GM23338 (cell line): ENCODE measurements around the gene PDLIM5. TPM values are rescaled to one million over a fixed set of nuclear protein-coding genes. Genes with fewer than 3 reads are reported as not detected.

Experiments
- ATAC-seq: fragments of 200-7000 bp; cut with Tn5 transposase; 3 replicates; pipeline ENCODE4 v1.9.1; 2020
- DNase-seq: peaks from one replicate; pipeline ENCODE4 v3.0.0-alpha.2; 2015; ENCODE audit warnings: low spot score
- H2AFZ ChIP-seq: fragments of 200-600 bp; sonication (generic); 2 replicates; pipeline ENCODE4 v1.8.0; 2016; ENCODE audit warnings: antibody characterized with exemption, mild to moderate bottlenecking, moderate library complexity
- H3F3A ChIP-seq: fragments of 200-600 bp; sonication (generic); replicated peaks from 2 replicates; pipeline ENCODE4 v1.8.0; 2017; ENCODE audit warnings: antibody characterized with exemption, mixed run types, low read depth
- H3K27ac ChIP-seq: fragments of 200-600 bp; sonication (generic); 2 replicates; pipeline ENCODE4 v1.6.1; 2016; ENCODE audit warnings: low read depth
- H3K27me3 ChIP-seq: fragments of 200-600 bp; sonication (generic); 2 replicates; pipeline ENCODE4 v1.8.0; 2016; ENCODE audit warnings: mild to moderate bottlenecking, mixed run types, moderate library complexity; ENCODE audit not compliant: insufficient read depth
- H3K36me3 ChIP-seq: fragments of 200-600 bp; sonication (generic); 2 replicates; pipeline ENCODE4 v1.8.0; 2016; ENCODE audit warnings: mild to moderate bottlenecking; ENCODE audit not compliant: insufficient read depth
- H3K4me1 ChIP-seq: fragments of 200-600 bp; sonication (generic); 2 replicates; pipeline ENCODE4 v1.8.0; 2016; ENCODE audit warnings: mild to moderate bottlenecking, moderate library complexity; ENCODE audit not compliant: insufficient read depth
- H3K4me2 ChIP-seq: fragments of 200-600 bp; sonication (generic); 2 replicates; pipeline ENCODE4 v1.7.1; 2017; ENCODE audit warnings: mixed run types
- H3K4me3 ChIP-seq: fragments of 200-600 bp; sonication (generic); 2 replicates; pipeline ENCODE4 v1.6.1; 2016; ENCODE audit warnings: mixed run types
- H3K79me2 ChIP-seq: fragments of 200-600 bp; sonication (generic); replicated peaks from 2 replicates; pipeline ENCODE4 v1.8.0; 2017; ENCODE audit warnings: mild to moderate bottlenecking; ENCODE audit not compliant: insufficient read depth
- H3K9me2 ChIP-seq: fragments of 200-600 bp; sonication (generic); 2 replicates; pipeline ENCODE4 v1.8.0; 2017; ENCODE audit not compliant: insufficient read depth
- H4K20me1 ChIP-seq: fragments of 200-600 bp; sonication (generic); replicated peaks from 2 replicates; pipeline ENCODE4 v1.8.0; 2017; ENCODE audit warnings: mild to moderate bottlenecking; ENCODE audit not compliant: insufficient read depth
- H3K27ac Mint-ChIP-seq: 2 replicates; pipeline ENCODE4 v1.8.0; 2020; ENCODE audit warnings: inconsistent platforms, mild to moderate bottlenecking, moderate library complexity, mixed read lengths
- H3K27me3 Mint-ChIP-seq: 3 replicates; pipeline ENCODE4 v1.8.0; 2022; ENCODE audit warnings: low read depth, mild to moderate bottlenecking, moderate library complexity, mixed read lengths, inconsistent platforms; ENCODE audit not compliant: insufficient read depth, poor library complexity
- H3K36me3 Mint-ChIP-seq: 3 replicates; pipeline ENCODE4 v1.8.0; 2021; ENCODE audit warnings: low read depth, mild to moderate bottlenecking, inconsistent platforms, moderate library complexity, mixed read lengths
- H3K4me1 Mint-ChIP-seq: 3 replicates; pipeline ENCODE4 v1.8.0; 2020; ENCODE audit warnings: mild to moderate bottlenecking, inconsistent platforms, mixed read lengths
- H3K4me3 Mint-ChIP-seq: 3 replicates; pipeline ENCODE4 v1.8.0; 2021; ENCODE audit warnings: moderate library complexity, mild to moderate bottlenecking, inconsistent platforms, mixed read lengths
- H3K9me3 Mint-ChIP-seq: 3 replicates; pipeline ENCODE4 v1.8.0; 2020; ENCODE audit warnings: moderate library complexity, mild to moderate bottlenecking, inconsistent platforms, mixed read lengths
- CREB1 ChIP-seq: fragments of 250-450 bp; sonication (Bioruptor Pico); IDR thresholded peaks from 2 replicates; pipeline ENCODE4 v1.5.0; 2020; ENCODE audit warnings: low read depth, mild to moderate bottlenecking, moderate library complexity
- CTCF ChIP-seq, 2 experiments: fragments of 200-600 bp in 1 of 2; sonication (generic) in 1 of 2; conservative IDR thresholded peaks; 2 replicates each; pipeline versions ENCODE4 v1.5.1 to v1.6.1; 2016 to 2017; ENCODE audit warnings: antibody characterized with exemption in 2 of 2, low read depth in 2 of 2, mild to moderate bottlenecking in 2 of 2, moderate library complexity in 1 of 2
- ETS1 ChIP-seq: IDR thresholded peaks from 2 replicates; pipeline ENCODE4 v1.6.1; 2016; ENCODE audit warnings: antibody characterized with exemption
- EZH2 ChIP-seq: fragments of 200-600 bp; sonication (generic); IDR thresholded peaks from one replicate; pipeline ENCODE4 v1.8.0; 2017; ENCODE audit warnings: antibody characterized with exemption, mild to moderate bottlenecking, low read depth; ENCODE audit not compliant: unreplicated experiment
- EZH2phosphoT487 ChIP-seq: fragments of 200-600 bp; sonication (generic); IDR thresholded peaks from one replicate; pipeline ENCODE4 v1.8.1; 2018; ENCODE audit warnings: antibody characterized with exemption; ENCODE audit not compliant: unreplicated experiment
- JUNB ChIP-seq: IDR thresholded peaks from one replicate; pipeline ENCODE4 v1.6.1; 2016; ENCODE audit warnings: antibody characterized with exemption; ENCODE audit not compliant: unreplicated experiment
- NANOG ChIP-seq: IDR thresholded peaks from 2 replicates; pipeline ENCODE4 v1.6.1; 2016; ENCODE audit warnings: antibody characterized with exemption, borderline replicate concordance
- POLR2AphosphoS5 ChIP-seq: IDR thresholded peaks from 2 replicates; pipeline ENCODE4 v1.6.1; 2016; ENCODE audit warnings: antibody characterized with exemption, low read depth
- REST ChIP-seq: IDR thresholded peaks from one replicate; pipeline ENCODE4 v1.6.1; 2018; ENCODE audit warnings: antibody characterized with exemption; ENCODE audit not compliant: unreplicated experiment
- STAT1 ChIP-seq: IDR thresholded peaks from one replicate; pipeline ENCODE4 v1.6.1; 2016; ENCODE audit warnings: antibody characterized with exemption; ENCODE audit not compliant: unreplicated experiment
- ZNF114 ChIP-seq: fragments of 250-450 bp; sonication (Bioruptor Pico); IDR thresholded peaks from 2 replicates; pipeline ENCODE4 v1.5.0; 2020; ENCODE audit warnings: mild to moderate bottlenecking, moderate library complexity
- ZNF331 ChIP-seq: fragments of 250-450 bp; sonication (Bioruptor Pico); IDR thresholded peaks from 2 replicates; pipeline ENCODE4 v1.5.0; 2020; ENCODE audit warnings: low read depth, mild to moderate bottlenecking, moderate library complexity
- ZNF462 ChIP-seq: fragments of 250-450 bp; sonication (Bioruptor Pico); IDR thresholded peaks from 2 replicates; pipeline ENCODE4 v1.5.0; 2020; ENCODE audit warnings: mild to moderate bottlenecking, moderate library complexity
- polyA plus RNA-seq: library from polyadenylated mRNA; unstranded; fragments of >200 nt; fragmentation: Nextera tagmentation; extraction: Ambion mirVana; gene quantifications from 2 replicates; pipeline ENCODE4 v1.2.1, GENCODE V29; 2016
- total RNA-seq: library from RNA; depleted of rRNA; stranded (reverse); fragments of >200 nt; shearing (Covaris generic); gene quantifications from 2 replicates; pipeline ENCODE4 v1.2.3, GENCODE V29; 2014

Gene PDLIM5
- total and polyA plus RNA-seq, 2 experiments from 2014 or later: 45.2 to 53.0 TPM

GRCh38 chr4:94653095-94653649, 201.4 kb downstream of the PDLIM5 start:
- H3K4me3 ChIP-seq: no peak overlapping the region
- no peaks in the 10 kb centered on the region for H4K20me1 ChIP-seq
- no peaks in the 10 kb centered on the region for H3K79me2 ChIP-seq
- no peaks in the 10 kb centered on the region for H3K9me2 ChIP-seq
- no peak for ATAC-seq
- no peak overlapping the region for H2AFZ ChIP-seq
- no peaks in the 10 kb centered on the region for H3K27me3 ChIP-seq
- no peaks in the 10 kb centered on the region for H3K36me3 Mint-ChIP-seq
- no peak overlapping the region for H3K27ac Mint-ChIP-seq
- no peak overlapping the region for H3K4me2 ChIP-seq
- no peaks in the 10 kb centered on the region for H3K4me1 ChIP-seq
- DNase-seq: no peak
- TF ChIP-seq ZNF114 (CRISPR knock-in tag): no peak
- TF ChIP-seq JUNB: no peak
- TF ChIP-seq POLR2AphosphoS5: no peak
- no peak for TF ChIP-seq EZH2
- no peak for TF ChIP-seq ETS1
- TF ChIP-seq ZNF331: no peak
- TF ChIP-seq STAT1: no peak
- no peak for TF ChIP-seq REST
- TF ChIP-seq NANOG: no peak
- no peak for TF ChIP-seq CTCF (conservative IDR thresholded peaks at IDR 0.05; ENCODE audit: low read depth in 2 of 2)
- no peak for TF ChIP-seq CREB1 (CRISPR knock-in tag)
- TF ChIP-seq EZH2phosphoT487: no peak
- TF ChIP-seq ZNF462 (CRISPR knock-in tag): no peak
- no peak overlapping the region for H3K4me3 Mint-ChIP-seq
- no peak overlapping the region for H3K27ac ChIP-seq
- H3K27me3 Mint-ChIP-seq: no peaks in the 10 kb centered on the region
- H3K4me1 Mint-ChIP-seq: no peaks in the 10 kb centered on the region
- H3K9me3 Mint-ChIP-seq: no peaks in the 10 kb centered on the region
- no peaks in the 10 kb centered on the region for H3K36me3 ChIP-seq
- H3F3A ChIP-seq: no peaks in the 10 kb centered on the region
